ENCODE measurements around the gene HSD17B14. TPM values are rescaled to one million over a fixed set of nuclear protein-coding genes. Genes with fewer than 3 reads are reported as not detected.

Gene HSD17B14
- total and polyA plus RNA-seq, 2 of the 13 experiments (the other 11 are each of a cell fraction or from before 2014, with no cell fraction given) = 0.58 to 1.2 TPM

GRCh38 chr19:48835734-48836088, 580 bp downstream of the HSD17B14 start (continued):
- TF ChIP-seq ZNF552 (CRISPR knock-in tag; IDR thresholded peaks at IDR 0.05; ENCODE audit: borderline replicate concordance) = no peak
- no peak for TF ChIP-seq ARNT (IDR thresholded peaks at IDR 0.05)
- TF ChIP-seq ZNF282 (IDR thresholded peaks at IDR 0.05; ENCODE audit: partially characterized antibody) = no peak
- TF ChIP-seq ZNF256 (CRISPR knock-in tag; conservative IDR thresholded peaks at IDR 0.05) = no peak
- TF ChIP-seq MED1 (CRISPR knock-in tag; IDR thresholded peaks at IDR 0.05) = no peak
- TF ChIP-seq ZNF10 (CRISPR knock-in tag; IDR thresholded peaks at IDR 0.05; ENCODE audit: borderline replicate concordance, low read depth) = no peak
- TF ChIP-seq FOSL2 (CRISPR knock-in tag; IDR thresholded peaks at IDR 0.05) = 0 out of 2 replicates have a peak, but pooled peaks have one; percentile 24
- no peak for TF ChIP-seq ZNF451 (CRISPR knock-in tag; IDR thresholded peaks at IDR 0.05)
- TF ChIP-seq IKZF4 (CRISPR knock-in tag; IDR thresholded peaks at IDR 0.05; ENCODE audit: borderline replicate concordance, low read depth, not compliant biosample characterization) = no peak
- peak; percentile 43; the same call in 1 of the 2 replicates for TF ChIP-seq ZNF788 (CRISPR knock-in tag; IDR thresholded peaks at IDR 0.05; ENCODE audit: borderline replicate concordance)
- no peak for TF ChIP-seq DR1 (CRISPR knock-in tag; IDR thresholded peaks at IDR 0.05)
- TF ChIP-seq KMT2B (CRISPR knock-in tag; IDR thresholded peaks at IDR 0.05) = no peak
- no peak for TF ChIP-seq ZNF549 (CRISPR knock-in tag; IDR thresholded peaks at IDR 0.05)
- TF ChIP-seq GZF1 (CRISPR knock-in tag; IDR thresholded peaks at IDR 0.05) = no peak
- TF ChIP-seq ZBTB7A (CRISPR knock-in tag; IDR thresholded peaks at IDR 0.05) = no peak
- no peak for TF ChIP-seq ZMYM3 (CRISPR knock-in tag; IDR thresholded peaks at IDR 0.05)
- no peak for TF ChIP-seq ETV6 (CRISPR knock-in tag; conservative IDR thresholded peaks at IDR 0.05)
- TF ChIP-seq MLLT10 (CRISPR knock-in tag; IDR thresholded peaks at IDR 0.05) = no peak
- TF ChIP-seq ZNF430 (CRISPR knock-in tag; IDR thresholded peaks at IDR 0.05) = no peak
- no peak for TF ChIP-seq NCOR1 (IDR thresholded peaks at IDR 0.05; ENCODE audit: borderline replicate concordance, low read length)
- TF ChIP-seq ZNF253 (CRISPR knock-in tag; IDR thresholded peaks at IDR 0.05; ENCODE audit: borderline replicate concordance) = no peak
- TF ChIP-seq ZNF468 (CRISPR knock-in tag; IDR thresholded peaks at IDR 0.05) = no peak
- TF ChIP-seq REL (CRISPR knock-in tag; conservative IDR thresholded peaks at IDR 0.05) = no peak
- TF ChIP-seq NFYB (CRISPR knock-in tag; IDR thresholded peaks at IDR 0.05) = no peak
- TF ChIP-seq ESRRA (CRISPR knock-in tag; IDR thresholded peaks at IDR 0.05; ENCODE audit: low read depth) = no peak
- TF ChIP-seq DZIP1 (CRISPR knock-in tag; IDR thresholded peaks at IDR 0.05) = no peak
- 0 out of 2 replicates have a peak, but pooled peaks have one; percentile 32 for TF ChIP-seq HBP1 (CRISPR knock-in tag; IDR thresholded peaks at IDR 0.05; ENCODE audit: low read depth)
- TF ChIP-seq JARID2 (CRISPR knock-in tag; IDR thresholded peaks at IDR 0.05; ENCODE audit: insufficient replicate concordance) = no peak
- TF ChIP-seq RAD51 (IDR thresholded peaks at IDR 0.05; ENCODE audit: borderline replicate concordance) = 0 out of 2 replicates have a peak, but pooled peaks have one; percentile 25
- TF ChIP-seq LBX2 (CRISPR knock-in tag; IDR thresholded peaks at IDR 0.05; ENCODE audit: borderline replicate concordance) = no peak
- no peak for TF ChIP-seq SUZ12 (IDR thresholded peaks at IDR 0.05; ENCODE audit: low read depth, low read length)

All from HepG2 (cell line).